ENCODE measurements around the gene ERC2.

DNA sequence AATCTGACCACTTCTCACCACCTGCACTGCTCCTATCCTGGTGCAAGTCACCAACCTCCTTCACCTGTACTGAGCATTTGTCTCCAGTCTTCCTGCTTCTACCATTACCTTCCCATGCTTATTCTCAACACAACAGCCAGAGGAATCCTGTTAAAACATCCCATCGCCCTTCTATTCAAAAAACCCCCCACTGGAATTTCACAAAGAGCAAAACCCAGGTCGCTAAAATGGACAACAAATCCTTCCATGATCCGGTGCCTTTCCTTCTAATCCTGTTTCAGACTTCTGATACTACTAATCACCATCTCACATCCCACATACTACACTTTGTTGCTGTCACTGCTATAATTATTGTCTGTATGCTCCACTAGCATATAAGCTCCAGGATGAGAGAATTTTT lies 85.2 kb downstream of the ERC2 start:
- TF ChIP-seq POLR2A (IDR thresholded peaks at IDR 0.05): no peak
- TF ChIP-seq, protein P1, sequence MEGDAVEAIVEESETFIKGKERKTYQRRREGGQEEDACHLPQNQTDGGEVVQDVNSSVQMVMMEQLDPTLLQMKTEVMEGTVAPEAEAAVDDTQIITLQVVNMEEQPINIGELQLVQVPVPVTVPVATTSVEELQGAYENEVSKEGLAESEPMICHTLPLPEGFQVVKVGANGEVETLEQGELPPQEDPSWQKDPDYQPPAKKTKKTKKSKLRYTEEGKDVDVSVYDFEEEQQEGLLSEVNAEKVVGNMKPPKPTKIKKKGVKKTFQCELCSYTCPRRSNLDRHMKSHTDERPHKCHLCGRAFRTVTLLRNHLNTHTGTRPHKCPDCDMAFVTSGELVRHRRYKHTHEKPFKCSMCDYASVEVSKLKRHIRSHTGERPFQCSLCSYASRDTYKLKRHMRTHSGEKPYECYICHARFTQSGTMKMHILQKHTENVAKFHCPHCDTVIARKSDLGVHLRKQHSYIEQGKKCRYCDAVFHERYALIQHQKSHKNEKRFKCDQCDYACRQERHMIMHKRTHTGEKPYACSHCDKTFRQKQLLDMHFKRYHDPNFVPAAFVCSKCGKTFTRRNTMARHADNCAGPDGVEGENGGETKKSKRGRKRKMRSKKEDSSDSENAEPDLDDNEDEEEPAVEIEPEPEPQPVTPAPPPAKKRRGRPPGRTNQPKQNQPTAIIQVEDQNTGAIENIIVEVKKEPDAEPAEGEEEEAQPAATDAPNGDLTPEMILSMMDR (IDR thresholded peaks at IDR 0.05): no peak
